SK-N-SH (cell line): ENCODE results near the gene RLF.

Experiments used
- CTCF ChIP-seq: fragments of 200-600 bp; sonication (generic); IDR thresholded peaks from 2 replicates; pipeline ENCODE4 v1.6.1; 2017; ENCODE audit warnings: antibody characterized with exemption, mild to moderate bottlenecking, moderate library complexity
- ELF1 ChIP-seq: IDR thresholded peaks from 2 replicates; pipeline ENCODE4 v1.4.0; 2012
- EP300 ChIP-seq, 2 experiments: IDR thresholded peaks; 2 replicates each; pipeline versions ENCODE4 v1.4.0 to v1.6.1; 2012; ENCODE audit warnings: borderline replicate concordance in 1 of 2, low read depth in 1 of 2, low read length in 1 of 2
- EZH2phosphoT487 ChIP-seq: fragments of 200-600 bp; sonication (generic); IDR thresholded peaks from 2 replicates; pipeline ENCODE4 v1.6.1; 2017; ENCODE audit warnings: low read depth, mixed run types, mild to moderate bottlenecking, antibody characterized with exemption, moderate library complexity, borderline replicate concordance
- GABPA ChIP-seq: IDR thresholded peaks from 2 replicates; pipeline ENCODE4 v1.4.0; 2012; ENCODE audit warnings: low read depth, mild to moderate bottlenecking
- POLR2AphosphoS5 ChIP-seq: IDR thresholded peaks from 2 replicates; pipeline ENCODE4 v1.6.1; 2012; ENCODE audit warnings: low read depth, low read length
- RAD21 ChIP-seq: IDR thresholded peaks from 2 replicates; pipeline ENCODE4 v1.6.1; 2012; ENCODE audit warnings: mild to moderate bottlenecking, low read length
- REST ChIP-seq: IDR thresholded peaks from 2 replicates; pipeline ENCODE4 v1.6.1; 2012; ENCODE audit warnings: mild to moderate bottlenecking, low read depth, low read length, moderate library complexity
- TAF1 ChIP-seq: IDR thresholded peaks from 2 replicates; pipeline ENCODE4 v1.6.1; 2012; ENCODE audit warnings: low read depth, mild to moderate bottlenecking, low read length, moderate library complexity, borderline replicate concordance
- USF1 ChIP-seq: IDR thresholded peaks from 2 replicates; pipeline ENCODE4 v1.4.0; 2012; ENCODE audit warnings: low read depth, borderline replicate concordance
- ZBTB33 ChIP-seq: IDR thresholded peaks from 2 replicates; pipeline ENCODE4 v1.4.0; 2012; ENCODE audit warnings: low read depth, borderline replicate concordance

GRCh38 chr1:40197656-40198055 is 36.5 kb downstream of the RLF start:
- no peak for TF ChIP-seq ZBTB33
- TF ChIP-seq RAD21 = 0 out of 2 replicates have a peak, but pooled peaks have one; percentile 5
- peak; percentile 47 for TF ChIP-seq CTCF
- no peak for TF ChIP-seq GABPA
- TF ChIP-seq TAF1 = no peak
- no peak for TF ChIP-seq EZH2phosphoT487
- no peak for TF ChIP-seq USF1
- TF ChIP-seq REST = no peak
- no peak for TF ChIP-seq EP300 (IDR thresholded peaks at IDR 0.05; ENCODE audit: borderline replicate concordance in 1 of 2, low read depth in 1 of 2, low read length in 1 of 2)
- TF ChIP-seq POLR2AphosphoS5 = no peak
- TF ChIP-seq ELF1 = no peak
